Neuron (in vitro differentiated cells): Measurements from ENCODE around the gene HDLBP.

Experiments used
- H2AFZ ChIP-seq: one replicate; pipeline ENCODE4 v1.6.1; 2013; ENCODE audit warnings: low read depth, mild to moderate bottlenecking, inconsistent platforms, low read length, moderate library complexity
- H3K27me3 ChIP-seq: one replicate; pipeline ENCODE4 v1.6.1; 2013; ENCODE audit warnings: low read length; ENCODE audit not compliant: insufficient read depth
- H3K36me3 ChIP-seq: one replicate; pipeline ENCODE4 v1.6.1; 2013; ENCODE audit warnings: low read length; ENCODE audit not compliant: insufficient read depth
- H3K4me1 ChIP-seq: one replicate; pipeline ENCODE4 v1.6.1; 2013; ENCODE audit warnings: low read length; ENCODE audit not compliant: insufficient read depth
- H3K4me3 ChIP-seq: 2 replicates; pipeline ENCODE4 v1.5.1; 2013; ENCODE audit warnings: mild to moderate bottlenecking, low read length, moderate library complexity
- H3K9me3 ChIP-seq: one replicate; pipeline ENCODE4 v1.6.1; 2013; ENCODE audit warnings: low read length

HDLBP gene, protein sequence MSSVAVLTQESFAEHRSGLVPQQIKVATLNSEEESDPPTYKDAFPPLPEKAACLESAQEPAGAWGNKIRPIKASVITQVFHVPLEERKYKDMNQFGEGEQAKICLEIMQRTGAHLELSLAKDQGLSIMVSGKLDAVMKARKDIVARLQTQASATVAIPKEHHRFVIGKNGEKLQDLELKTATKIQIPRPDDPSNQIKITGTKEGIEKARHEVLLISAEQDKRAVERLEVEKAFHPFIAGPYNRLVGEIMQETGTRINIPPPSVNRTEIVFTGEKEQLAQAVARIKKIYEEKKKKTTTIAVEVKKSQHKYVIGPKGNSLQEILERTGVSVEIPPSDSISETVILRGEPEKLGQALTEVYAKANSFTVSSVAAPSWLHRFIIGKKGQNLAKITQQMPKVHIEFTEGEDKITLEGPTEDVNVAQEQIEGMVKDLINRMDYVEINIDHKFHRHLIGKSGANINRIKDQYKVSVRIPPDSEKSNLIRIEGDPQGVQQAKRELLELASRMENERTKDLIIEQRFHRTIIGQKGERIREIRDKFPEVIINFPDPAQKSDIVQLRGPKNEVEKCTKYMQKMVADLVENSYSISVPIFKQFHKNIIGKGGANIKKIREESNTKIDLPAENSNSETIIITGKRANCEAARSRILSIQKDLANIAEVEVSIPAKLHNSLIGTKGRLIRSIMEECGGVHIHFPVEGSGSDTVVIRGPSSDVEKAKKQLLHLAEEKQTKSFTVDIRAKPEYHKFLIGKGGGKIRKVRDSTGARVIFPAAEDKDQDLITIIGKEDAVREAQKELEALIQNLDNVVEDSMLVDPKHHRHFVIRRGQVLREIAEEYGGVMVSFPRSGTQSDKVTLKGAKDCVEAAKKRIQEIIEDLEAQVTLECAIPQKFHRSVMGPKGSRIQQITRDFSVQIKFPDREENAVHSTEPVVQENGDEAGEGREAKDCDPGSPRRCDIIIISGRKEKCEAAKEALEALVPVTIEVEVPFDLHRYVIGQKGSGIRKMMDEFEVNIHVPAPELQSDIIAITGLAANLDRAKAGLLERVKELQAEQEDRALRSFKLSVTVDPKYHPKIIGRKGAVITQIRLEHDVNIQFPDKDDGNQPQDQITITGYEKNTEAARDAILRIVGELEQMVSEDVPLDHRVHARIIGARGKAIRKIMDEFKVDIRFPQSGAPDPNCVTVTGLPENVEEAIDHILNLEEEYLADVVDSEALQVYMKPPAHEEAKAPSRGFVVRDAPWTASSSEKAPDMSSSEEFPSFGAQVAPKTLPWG (N-terminal part only)

DNA sequence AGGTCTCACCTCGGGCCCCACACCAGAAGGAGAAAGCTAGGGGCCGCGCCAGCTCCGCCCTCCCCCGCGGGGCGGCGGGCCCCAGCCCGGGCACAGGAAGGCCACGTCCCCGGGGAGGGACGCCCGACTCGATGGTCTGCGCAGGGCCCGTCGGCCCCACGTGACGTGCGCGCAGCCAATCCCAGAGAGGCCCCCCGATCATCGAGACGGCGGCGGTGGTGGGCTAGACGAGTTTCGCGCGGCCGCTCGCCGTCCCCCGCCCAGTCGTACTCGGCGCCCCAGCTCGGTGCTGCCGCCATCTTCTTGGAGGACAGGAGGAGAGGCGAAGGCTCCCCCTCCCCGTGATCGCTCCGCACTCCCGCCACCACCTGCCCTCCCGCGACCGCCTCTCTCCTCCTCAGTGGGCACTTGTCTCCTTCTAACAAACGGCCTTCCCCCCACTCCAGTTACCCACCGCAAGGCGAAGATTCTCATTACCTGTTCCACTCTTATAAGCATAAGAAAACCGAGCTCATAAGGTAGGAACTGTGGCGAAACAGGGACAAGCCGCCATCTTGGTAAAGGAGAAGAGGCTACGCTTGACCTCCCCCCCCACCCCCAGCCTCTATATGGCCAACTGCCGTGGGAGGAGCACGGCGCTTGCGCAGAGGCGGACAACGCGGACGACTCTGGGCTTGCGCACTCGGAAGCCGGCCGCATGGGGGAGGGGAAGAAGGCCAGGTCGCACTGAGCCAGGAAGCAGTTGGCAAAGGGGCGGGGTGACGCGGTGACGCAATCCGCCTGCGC, at the start of gene HDLBP:
Gene HDLBP (minus strand): TSS at position 580 of the 786 bp plus-strand sequence. CDS start 48,803 bp downstream, outside the sequence.
- H2AFZ ChIP-seq, result peak within 1 kb of the TSS; percentile 74
- no peaks in the 10 kb centered on the region for H3K27me3 ChIP-seq
- no peaks in the 10 kb centered on the region for H3K9me3 ChIP-seq
- H3K36me3 ChIP-seq, result peaks cover 11% of the 10 kb centered on the region
- peak within 1 kb of the TSS; percentile 87 for H3K4me3 ChIP-seq
- peaks cover 33% of the 10 kb centered on the region for H3K4me1 ChIP-seq

- H3K4me1 ChIP-seq, result no peaks in the 10 kb centered on the region
- H3K9me3 ChIP-seq, result peaks cover 3% of the 10 kb centered on the region
- H2AFZ ChIP-seq, result no peak overlapping the region
- H3K36me3 ChIP-seq, result no peaks in the 10 kb centered on the region
- no peaks in the 10 kb centered on the region for H3K27me3 ChIP-seq
- no peak overlapping the region for H3K4me3 ChIP-seq
Measured at GRCh38 chr2:241364781-241365180, 49.3 kb upstream of the HDLBP start.

GRCh38 chr2:241363426-241363825, 48.0 kb upstream of the HDLBP start:
- H3K4me3 ChIP-seq, result no peak overlapping the region

GRCh38 chr2:241359481-241360045, 44.1 kb upstream of the HDLBP start:
- Histone ChIP-seq H3K27me3 (no peaks in the 10 kb centered on the region), H3K9me3 (peaks cover 3% of the 10 kb centered on the region), H2AFZ (no peak overlapping the region), H3K4me1 (peaks cover 6% of the 10 kb centered on the region), H3K36me3 (peaks cover 4% of the 10 kb centered on the region), H3K4me3 (no peak overlapping the region)

More at GRCh38 chr2:241363426-241363825, 48.0 kb upstream of the HDLBP start:
- no peak overlapping the region for H2AFZ ChIP-seq
- no peaks in the 10 kb centered on the region for H3K4me1 ChIP-seq
- no peaks in the 10 kb centered on the region for H3K36me3 ChIP-seq
- H3K9me3 ChIP-seq, result peaks cover 3% of the 10 kb centered on the region
- no peaks in the 10 kb centered on the region for H3K27me3 ChIP-seq

DNA sequence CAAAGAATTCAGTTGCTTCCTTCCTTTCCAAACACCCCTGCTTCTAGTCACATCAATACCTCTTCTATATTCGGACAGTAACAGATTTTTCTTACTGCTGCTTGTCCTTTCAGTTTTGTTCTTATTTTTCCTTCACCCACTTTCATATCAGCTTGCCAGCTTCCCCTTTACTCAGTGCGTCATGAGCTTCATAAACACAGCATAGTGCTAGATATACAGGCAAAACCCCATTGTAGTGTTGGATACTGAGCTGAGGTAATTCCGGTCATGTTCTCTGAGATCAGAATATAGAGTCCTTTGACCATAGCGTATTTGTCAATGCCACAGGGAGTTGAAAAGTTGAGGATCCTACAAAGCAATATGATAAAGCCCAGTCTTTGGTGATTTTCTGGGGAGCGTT, 43.0 kb upstream of the HDLBP start:
- Histone ChIP-seq H3K4me3 (no peak overlapping the region), H3K4me1 (peaks cover 6% of the 10 kb centered on the region), H3K27me3 (no peaks in the 10 kb centered on the region), H3K36me3 (peaks cover 13% of the 10 kb centered on the region), H3K9me3 (no peaks in the 10 kb centered on the region), H2AFZ (no peak overlapping the region)

DNA sequence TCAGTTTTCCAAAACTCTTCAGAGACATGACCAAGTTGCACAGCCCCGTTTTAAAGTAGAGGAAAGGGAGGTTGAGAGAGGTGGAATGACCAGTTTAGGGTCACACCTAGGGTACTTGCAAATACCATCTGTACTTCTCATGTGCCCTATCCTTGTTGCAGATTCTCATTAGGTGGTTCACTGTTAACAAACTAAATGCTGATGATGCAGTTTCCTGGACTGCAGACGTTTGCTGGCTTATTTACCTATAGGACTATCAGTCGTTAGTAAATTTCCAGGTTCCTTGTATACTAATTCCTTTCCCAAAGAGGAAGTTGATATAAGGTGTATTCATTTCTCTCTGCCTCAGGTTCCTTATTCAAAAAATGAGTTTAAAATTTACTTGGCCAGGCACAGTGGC, 42.1 kb upstream of the HDLBP start:
- H3K9me3 ChIP-seq, result no peaks in the 10 kb centered on the region
- peaks cover 6% of the 10 kb centered on the region for H3K4me1 ChIP-seq
- no peaks in the 10 kb centered on the region for H3K27me3 ChIP-seq
- peaks cover 22% of the 10 kb centered on the region for H3K36me3 ChIP-seq
- no peak overlapping the region for H2AFZ ChIP-seq
- H3K4me3 ChIP-seq, result peak overlapping the region; percentile 94

DNA sequence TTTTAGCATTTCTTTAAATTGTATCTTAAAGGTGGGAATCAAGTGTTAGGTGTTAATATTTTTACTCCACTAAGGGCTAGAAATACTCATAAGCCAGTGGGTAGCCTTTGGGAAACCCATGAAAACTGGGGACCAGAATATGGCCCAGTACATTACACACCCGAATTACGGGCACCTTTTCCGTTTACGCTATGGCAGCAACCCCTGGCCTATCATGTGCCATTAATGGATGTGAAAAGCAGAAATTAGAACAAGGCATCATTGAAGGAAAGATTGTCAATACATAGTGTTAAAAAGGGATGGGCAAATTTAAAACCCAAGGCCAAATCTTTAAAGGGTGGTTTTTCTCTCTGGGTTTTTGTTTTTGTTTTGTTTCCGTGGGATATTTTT, 41.4 kb upstream of the HDLBP start:
- no peaks in the 10 kb centered on the region for H3K9me3 ChIP-seq
- H3K4me3 ChIP-seq, result peak overlapping the region; percentile 94
- H2AFZ ChIP-seq, result no peak overlapping the region
- peaks cover 6% of the 10 kb centered on the region for H3K4me1 ChIP-seq
- H3K27me3 ChIP-seq, result no peaks in the 10 kb centered on the region
- H3K36me3 ChIP-seq, result peaks cover 29% of the 10 kb centered on the region

DNA sequence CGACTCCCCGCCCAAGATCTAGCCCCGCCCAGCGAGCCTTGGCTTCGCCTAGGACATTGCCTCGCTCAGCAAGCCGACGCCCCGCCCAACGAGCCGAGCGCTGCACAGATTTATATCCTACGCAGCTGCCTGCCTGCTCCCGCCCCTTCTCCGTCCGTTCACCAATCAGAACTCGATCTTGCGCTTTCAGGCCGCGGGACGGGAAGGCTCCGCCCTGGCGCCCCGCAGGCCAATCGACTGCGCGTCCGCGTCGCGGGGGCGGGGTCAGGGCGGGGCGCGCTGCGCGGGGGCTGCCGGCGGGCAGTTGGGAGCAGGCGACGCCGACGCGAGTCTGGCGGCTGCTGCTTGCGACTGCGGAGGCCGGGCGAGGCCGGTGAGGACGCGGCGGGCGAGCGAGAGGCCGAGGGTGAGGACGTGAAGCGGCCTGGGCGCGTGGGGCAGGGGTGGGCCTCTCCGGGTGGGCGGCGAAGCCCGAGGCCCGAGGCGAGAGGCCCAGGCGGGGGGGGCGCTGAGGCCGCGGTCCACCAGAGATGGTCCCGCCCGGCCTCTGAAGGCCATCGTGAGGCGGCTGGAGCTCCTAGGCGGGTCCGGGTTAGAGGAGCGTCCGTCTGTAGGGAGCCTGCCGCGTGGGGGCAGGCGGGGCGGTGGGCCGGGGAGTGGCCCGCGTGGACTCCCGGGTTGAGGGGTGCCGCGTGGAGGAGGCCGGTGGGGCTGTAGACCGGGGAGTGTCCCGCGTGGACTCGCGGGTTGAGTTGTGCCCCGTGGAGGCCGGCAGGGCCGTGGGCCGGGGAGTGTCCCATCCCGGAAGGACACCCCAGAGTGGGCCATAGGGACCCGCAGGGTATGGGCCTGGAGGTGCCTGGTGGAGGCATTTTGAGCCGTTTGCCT, 40.8 kb upstream of the HDLBP start, which contains the start of gene FARP2:
Gene FARP2 (plus strand): TSS at position 303 of the 888 bp plus-strand sequence. CDS start 16,823 bp downstream, outside the sequence.
- peak within 1 kb of the TSS; percentile 94 for H3K4me3 ChIP-seq
- H3K27me3 ChIP-seq, result no peaks in the 10 kb centered on the region
- H3K36me3 ChIP-seq, result peaks cover 35% of the 10 kb centered on the region
- peak within 1 kb of the TSS; percentile 22 for H2AFZ ChIP-seq
- H3K4me1 ChIP-seq, result peaks cover 6% of the 10 kb centered on the region
- H3K9me3 ChIP-seq, result no peaks in the 10 kb centered on the region

GRCh38 chr2:241354668-241355658, 39.5 kb upstream of the HDLBP start:
- H2AFZ ChIP-seq, result no peak overlapping the region
- peaks cover 6% of the 10 kb centered on the region for H3K4me1 ChIP-seq
- no peaks in the 10 kb centered on the region for H3K9me3 ChIP-seq
- H3K36me3 ChIP-seq, result peaks cover 47% of the 10 kb centered on the region
- peak overlapping the region; percentile 31 for H3K4me3 ChIP-seq
- H3K27me3 ChIP-seq, result no peaks in the 10 kb centered on the region

DNA sequence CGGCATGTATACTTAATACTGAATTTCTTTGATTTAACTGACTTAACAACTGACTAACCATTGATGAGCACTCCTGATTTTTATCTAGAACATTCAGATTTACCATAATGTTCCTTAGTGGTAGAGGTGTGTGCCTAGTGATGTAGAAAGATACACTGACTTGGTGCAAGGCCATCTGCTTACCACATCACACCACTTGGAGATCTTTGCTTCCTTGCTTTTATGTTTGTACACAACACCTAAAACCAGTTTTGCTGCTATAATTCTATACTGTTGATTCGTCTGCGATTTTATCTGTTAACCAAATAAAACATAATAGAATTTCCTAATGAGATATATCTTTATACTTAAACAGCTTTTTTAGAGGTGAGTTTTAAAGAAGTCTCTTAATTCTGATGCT, 36.8 kb upstream of the HDLBP start:
- H3K36me3 ChIP-seq, result peaks cover 72% of the 10 kb centered on the region
- peaks cover 3% of the 10 kb centered on the region for H3K4me1 ChIP-seq
- no peaks in the 10 kb centered on the region for H3K27me3 ChIP-seq

More for the DNA sequence above, 36.8 kb upstream of the HDLBP start:
- no peaks in the 10 kb centered on the region for H3K9me3 ChIP-seq
- H2AFZ ChIP-seq, result no peak overlapping the region
- no peak overlapping the region for H3K4me3 ChIP-seq
